Mesenchymal stem cell (in vitro differentiated cells and primary cell): ENCODE data around the gene PDE8A.
A peak's percentile ranks its signal among the peaks of the same experiment; 100 is the strongest.

Experiments used
- DNase-seq: peaks from one replicate; pipeline ENCODE4 v3.0.0-alpha.2; 2013
- H2AFZ ChIP-seq: one replicate; pipeline ENCODE4 v1.6.1; 2013; ENCODE audit warnings: low read depth, mild to moderate bottlenecking, control low read depth, inconsistent platforms, low read length, moderate library complexity
- H2AK5ac ChIP-seq: 2 replicates; pipeline ENCODE4 v1.6.1; 2013; ENCODE audit warnings: low read length, moderate library complexity, mild to moderate bottlenecking, inconsistent platforms; ENCODE audit not compliant: severe bottlenecking
- H2BK120ac ChIP-seq: one replicate; pipeline ENCODE4 v1.6.1; 2013; ENCODE audit warnings: low read depth, mild to moderate bottlenecking, inconsistent platforms, low read length, moderate library complexity
- H2BK12ac ChIP-seq, 2 experiments: one replicate each; pipeline ENCODE4 v1.6.1; 2013; ENCODE audit warnings: inconsistent platforms in 2 of 2, low read length in 2 of 2, mild to moderate bottlenecking in 2 of 2, moderate library complexity in 2 of 2, control low read depth in 1 of 2
- H2BK15ac ChIP-seq: one replicate; pipeline ENCODE4 v1.6.1; 2013; ENCODE audit warnings: mild to moderate bottlenecking, low read depth, inconsistent platforms; ENCODE audit not compliant: poor library complexity, severe bottlenecking
- H2BK5ac ChIP-seq: 2 replicates; pipeline ENCODE4 v1.6.1; 2013; ENCODE audit warnings: low read depth, mild to moderate bottlenecking, low read length, control low read depth, inconsistent platforms; ENCODE audit not compliant: poor library complexity, severe bottlenecking
- H3K14ac ChIP-seq, 2 experiments: one replicate each; pipeline ENCODE4 v1.6.1; 2013; ENCODE audit warnings: inconsistent platforms in 2 of 2, low read length in 2 of 2, control low read depth in 1 of 2, mild to moderate bottlenecking in 1 of 2, moderate library complexity in 1 of 2
- H3K18ac ChIP-seq, 2 experiments: one replicate each; pipeline ENCODE4 v1.6.1; 2013; ENCODE audit warnings: inconsistent platforms in 2 of 2, low read length in 2 of 2, control low read depth in 1 of 2, low read depth in 1 of 2, mild to moderate bottlenecking in 1 of 2
- H3K23ac ChIP-seq, 2 experiments: one replicate each; pipeline ENCODE4 v1.6.1; 2013; ENCODE audit warnings: inconsistent platforms in 2 of 2, low read length in 2 of 2, mild to moderate bottlenecking in 2 of 2, moderate library complexity in 2 of 2, control low read depth in 1 of 2
- H3K27ac ChIP-seq: 2 replicates; pipeline ENCODE4 v1.5.1; 2013; ENCODE audit warnings: mild to moderate bottlenecking, moderate library complexity, low read length, control low read depth, inconsistent platforms; ENCODE audit not compliant: poor library complexity, severe bottlenecking
- H3K27me3 ChIP-seq, 2 experiments: 2 replicates each; pipeline versions ENCODE4 v1.6.1 to v1.7.0; 2013; ENCODE audit warnings: low read length in 2 of 2, mild to moderate bottlenecking in 2 of 2, moderate library complexity in 2 of 2, control low read depth in 1 of 2, inconsistent platforms in 1 of 2; ENCODE audit not compliant: control insufficient read depth in 1 of 2, insufficient read depth in 1 of 2
- H3K36me3 ChIP-seq, 2 experiments: 2 replicates each; pipeline versions ENCODE4 v1.6.1 to v1.7.0; 2013; ENCODE audit warnings: low read length in 2 of 2, control low read depth in 1 of 2, inconsistent platforms in 1 of 2, low read depth in 1 of 2, mild to moderate bottlenecking in 1 of 2; ENCODE audit not compliant: insufficient read depth in 2 of 2, control insufficient read depth in 1 of 2
- H3K4ac ChIP-seq, 2 experiments: one replicate each; pipeline ENCODE4 v1.6.1; 2013; ENCODE audit warnings: inconsistent platforms in 2 of 2, low read length in 2 of 2, mild to moderate bottlenecking in 2 of 2, moderate library complexity in 2 of 2, control low read depth in 1 of 2, low read depth in 1 of 2
- H3K4me1 ChIP-seq: 2 replicates; pipeline ENCODE4 v1.6.1; 2013; ENCODE audit warnings: low read depth, low read length, control low read depth; ENCODE audit not compliant: control insufficient read depth, insufficient read depth
- H3K4me2 ChIP-seq: 2 replicates; pipeline ENCODE4 v1.6.1; 2013; ENCODE audit warnings: low read length, mild to moderate bottlenecking, inconsistent platforms; ENCODE audit not compliant: poor library complexity, severe bottlenecking
- H3K4me3 ChIP-seq, 2 experiments: 2 replicates each; pipeline versions ENCODE4 v1.5.1 to v1.7.0; 2013; ENCODE audit warnings: low read length in 2 of 2, mild to moderate bottlenecking in 2 of 2, control low read depth in 1 of 2, low read depth in 1 of 2; ENCODE audit not compliant: insufficient read depth in 1 of 2
- H3K79me1 ChIP-seq: replicated peaks from 2 replicates; pipeline ENCODE4 v1.6.1; 2013; ENCODE audit warnings: mild to moderate bottlenecking, control low read depth, low read length, inconsistent platforms; ENCODE audit not compliant: poor library complexity, severe bottlenecking
- H3K9ac ChIP-seq: 2 replicates; pipeline ENCODE4 v1.7.0; 2013; ENCODE audit warnings: mild to moderate bottlenecking, low read length, moderate library complexity
- H3K9me3 ChIP-seq: 2 replicates; pipeline ENCODE4 v1.7.0; 2013; ENCODE audit warnings: mild to moderate bottlenecking, low read length; ENCODE audit not compliant: control insufficient read depth
- H4K8ac ChIP-seq: one replicate; pipeline ENCODE4 v1.6.1; 2013; ENCODE audit warnings: inconsistent platforms, mild to moderate bottlenecking, low read length, moderate library complexity
- H4K91ac ChIP-seq: one replicate; pipeline ENCODE4 v1.6.1; 2013; ENCODE audit warnings: mild to moderate bottlenecking, low read length, inconsistent platforms
- WGBS: methylation state at CpG from one replicate; pipeline ENCODE4 v1.1.7; 2013; ENCODE audit warnings: mixed read lengths; 5-methylcytosine and 5-hydroxymethylcytosine counted together

Gene PDE8A

DNA sequence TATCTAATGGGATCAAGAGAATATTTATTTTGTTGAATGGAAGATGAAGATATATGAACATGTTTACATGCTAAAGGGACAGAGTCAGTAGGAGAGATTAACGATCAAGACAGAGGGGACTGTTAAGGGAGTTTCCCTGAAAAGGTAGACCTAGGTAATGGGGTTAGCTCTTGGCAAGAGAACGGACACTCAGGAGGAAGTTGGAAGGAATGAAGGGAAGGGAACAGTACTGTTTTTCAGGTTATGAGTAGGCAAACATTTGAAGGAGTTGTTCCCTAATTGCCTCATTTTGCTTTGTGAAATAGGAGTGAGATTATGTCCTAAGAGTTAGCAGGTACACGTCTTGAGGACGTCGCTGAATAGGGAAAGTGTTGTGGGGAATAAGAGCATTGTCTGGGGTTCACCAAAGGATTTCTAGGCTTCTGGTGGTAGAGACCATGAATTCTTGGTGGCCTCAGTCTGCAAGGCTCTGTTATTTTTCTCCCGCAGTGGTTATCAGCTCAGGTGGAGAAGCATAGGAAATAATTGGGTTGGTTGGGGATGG, 41.3 kb downstream of the PDE8A start:
- Histone ChIP-seq H3K9ac (no peak overlapping the region), H2BK15ac (no peak overlapping the region), H2AFZ (no peak overlapping the region), H3K27ac (no peak overlapping the region), H3K18ac (no peak overlapping the region), H3K4ac (no peak overlapping the region), H3K4me3 (no peak overlapping the region), H4K8ac (no peak overlapping the region), H2BK120ac (no peak overlapping the region), H3K9me3 (no peaks in the 10 kb centered on the region), H2BK5ac (no peak overlapping the region), H3K14ac (no peak overlapping the region), H2AK5ac (peak overlapping the region; percentile 80), H3K23ac (no peak overlapping the region), H3K4me1 (peaks cover 21% of the 10 kb centered on the region), H4K91ac (no peak overlapping the region), H3K36me3 (no peaks in the 10 kb centered on the region), H3K4me2 (no peak overlapping the region), H3K79me1 (peaks cover 24% of the 10 kb centered on the region), H3K27me3 (no peaks in the 10 kb centered on the region), H2BK12ac (no peak overlapping the region)
- DNase-seq = no peak
- 94% methylated on average over 6 of the region's 6 CpGs for WGBS

GRCh38 chr15:85024003-85024402, 42.3 kb downstream of the PDE8A start:
- 100% methylated on average over 3 of the region's 3 CpGs for WGBS
- H2AK5ac ChIP-seq = peak overlapping the region; percentile 83
- no peaks in the 10 kb centered on the region for H3K27me3 ChIP-seq
- H2BK12ac ChIP-seq = no peak overlapping the region
- H3K27ac ChIP-seq = no peak overlapping the region
- H4K91ac ChIP-seq = no peak overlapping the region
- H2BK120ac ChIP-seq = no peak overlapping the region
- no peak overlapping the region for H3K4me2 ChIP-seq
- peaks cover 21% of the 10 kb centered on the region for H3K4me1 ChIP-seq
- H2AFZ ChIP-seq = no peak overlapping the region
- no peak overlapping the region for H3K14ac ChIP-seq
- H3K36me3 ChIP-seq = no peaks in the 10 kb centered on the region
- peak overlapping the region; percentile 33 for H3K9ac ChIP-seq
- no peak overlapping the region for H3K23ac ChIP-seq
- H3K9me3 ChIP-seq = no peaks in the 10 kb centered on the region
- H3K4ac ChIP-seq = no peak overlapping the region
- no peak overlapping the region for H2BK5ac ChIP-seq
- H4K8ac ChIP-seq = no peak overlapping the region
- peaks cover 22% of the 10 kb centered on the region for H3K79me1 ChIP-seq
- no peak for DNase-seq
- H3K4me3 ChIP-seq = no peak overlapping the region
- H3K18ac ChIP-seq = no peak overlapping the region
- H2BK15ac ChIP-seq = no peak overlapping the region

DNA sequence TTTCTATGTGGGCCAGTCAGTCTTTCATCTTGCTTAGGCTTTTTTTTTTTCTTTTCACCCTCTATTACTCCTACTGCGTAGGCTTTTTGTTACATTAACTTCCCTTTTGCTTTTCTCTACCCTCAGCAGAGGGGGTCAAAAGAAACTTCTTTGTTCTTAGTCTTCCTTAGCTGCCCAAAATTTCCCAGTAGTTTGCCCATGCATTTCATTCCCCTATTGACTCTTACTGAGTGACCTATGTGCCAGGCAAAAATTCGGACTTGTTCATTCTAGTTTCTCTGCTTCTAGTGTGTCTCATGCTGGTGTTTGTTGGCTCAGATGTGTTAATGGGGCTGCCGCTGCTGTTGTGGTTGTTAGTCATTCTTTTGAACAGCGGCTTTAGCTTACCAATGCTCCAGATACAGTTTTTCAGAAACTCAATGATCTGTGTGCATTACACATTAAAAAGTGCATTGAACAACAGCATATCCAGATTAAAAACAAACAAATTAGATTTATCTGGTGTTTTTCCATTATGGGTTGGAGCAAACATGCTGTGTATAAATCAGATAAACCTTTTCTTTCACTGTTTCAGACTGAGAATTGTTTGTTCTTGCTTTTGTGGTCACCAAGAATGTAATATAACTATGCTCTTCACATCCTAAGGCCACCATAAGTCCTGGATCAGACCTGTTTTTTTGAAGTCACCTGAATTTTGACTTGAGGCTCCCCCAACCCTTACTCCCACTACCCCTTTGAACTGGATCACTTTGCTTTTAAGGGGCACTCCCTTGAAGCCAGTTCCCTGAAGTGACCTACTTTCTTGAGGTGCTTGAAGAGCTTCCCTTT, 43.1 kb downstream of the PDE8A start:
- no peaks in the 10 kb centered on the region for H3K27me3 ChIP-seq
- H3K36me3 ChIP-seq = no peaks in the 10 kb centered on the region
- H2BK15ac ChIP-seq = no peak overlapping the region
- H3K4ac ChIP-seq = no peak overlapping the region
- H3K18ac ChIP-seq = no peak overlapping the region
- H3K79me1 ChIP-seq = peaks cover 20% of the 10 kb centered on the region
- H4K91ac ChIP-seq = no peak overlapping the region
- H3K27ac ChIP-seq = peak overlapping the region; percentile 60
- H3K14ac ChIP-seq = no peak overlapping the region
- peak overlapping the region; percentile 62 for H2AK5ac ChIP-seq
- H2AFZ ChIP-seq = no peak overlapping the region
- H3K4me1 ChIP-seq = peaks cover 22% of the 10 kb centered on the region
- H2BK12ac ChIP-seq = peak overlapping the region; percentile 11 to 57
- H4K8ac ChIP-seq = no peak overlapping the region
- H3K4me2 ChIP-seq = peak overlapping the region; percentile 13
- WGBS = 51% methylated on average over 3 of the region's 4 CpGs
- peak; percentile 73 for DNase-seq
- H3K9me3 ChIP-seq = no peaks in the 10 kb centered on the region
- H3K4me3 ChIP-seq = no peak overlapping the region
- peak overlapping the region; percentile 33 for H3K9ac ChIP-seq
- H3K23ac ChIP-seq = no peak overlapping the region
- no peak overlapping the region for H2BK5ac ChIP-seq
- H2BK120ac ChIP-seq = no peak overlapping the region

GRCh38 chr15:85025516-85026251, 44.0 kb downstream of the PDE8A start:
- H3K23ac ChIP-seq = no peak overlapping the region
- H3K27me3 ChIP-seq = no peaks in the 10 kb centered on the region
- no peak overlapping the region for H4K91ac ChIP-seq
- H3K18ac ChIP-seq = peak overlapping the region in 1 of 2 experiments; percentile 48
- no peak for DNase-seq
- H3K9me3 ChIP-seq = no peaks in the 10 kb centered on the region
- no peak overlapping the region for H3K9ac ChIP-seq
- H2AFZ ChIP-seq = no peak overlapping the region
- H2BK12ac ChIP-seq = no peak overlapping the region
- H3K4me1 ChIP-seq = peaks cover 20% of the 10 kb centered on the region
- H2BK5ac ChIP-seq = no peak overlapping the region
- peaks cover 20% of the 10 kb centered on the region for H3K79me1 ChIP-seq
- H3K4me3 ChIP-seq = no peak overlapping the region
- H3K4ac ChIP-seq = no peak overlapping the region
- H3K27ac ChIP-seq = no peak overlapping the region
- no peak overlapping the region for H3K14ac ChIP-seq
- H4K8ac ChIP-seq = peak overlapping the region; percentile 61
- H3K36me3 ChIP-seq = no peaks in the 10 kb centered on the region
- WGBS = 100% methylated on average over 4 of the region's 4 CpGs
- peak overlapping the region; percentile 54 for H2AK5ac ChIP-seq
- peak overlapping the region; percentile 13 for H3K4me2 ChIP-seq
- H2BK120ac ChIP-seq = no peak overlapping the region
- peak overlapping the region; percentile 38 for H2BK15ac ChIP-seq
